Mucosa of gallbladder (tissue), 1 donor: Measurements from ENCODE around the gene RGS3. TPM values are rescaled to one million over a fixed set of nuclear protein-coding genes. Genes with fewer than 3 reads are reported as not detected.

Experiments
- DNase-seq: peaks from one replicate; pipeline ENCODE4 v3.0.0-alpha.2; 2020; ENCODE audit warnings: low spot score
- total RNA-seq: library from RNA; stranded (reverse); gene quantifications from one replicate; pipeline ENCODE4 v1.2.1, GENCODE V29; 2021
- donor health status: DM: no; HTN: no; CAD: no.

Gene RGS3
- total RNA-seq, 1 donor from 2014 or later = 142 TPM

- DNase-seq = no peak
Measured at GRCh38 chr9:113570749-113571711, 107.5 kb downstream of the RGS3 start.

- no peak for DNase-seq
Measured at GRCh38 chr9:113572076-113572861, 108.7 kb downstream of the RGS3 start.

- no peak for DNase-seq
Measured at GRCh38 chr9:113573046-113573958, 109.8 kb downstream of the RGS3 start.

GRCh38 chr9:113573959-113574352 lies 110.4 kb downstream of the RGS3 start:
- DNase-seq = no peak

GRCh38 chr9:113574441-113575262 lies 111.1 kb downstream of the RGS3 start:
- DNase-seq = no peak

GRCh38 chr9:113577525-113578261 lies 114.2 kb downstream of the RGS3 start:
- DNase-seq = no peak

GRCh38 chr9:113578279-113578865 lies 114.8 kb downstream of the RGS3 start:
- no peak for DNase-seq

- peak; percentile 81 for DNase-seq
Measured at GRCh38 chr9:113578882-113579282, 115.4 kb downstream of the RGS3 start.

GRCh38 chr9:113579283-113580040 lies 115.9 kb downstream of the RGS3 start:
- DNase-seq = no peak

GRCh38 chr9:113580041-113580953 lies 116.8 kb downstream of the RGS3 start:
- peak; percentile 91 for DNase-seq

GRCh38 chr9:113580954-113581311 lies 117.4 kb downstream of the RGS3 start:
- DNase-seq = no peak

- DNase-seq = peak; percentile 81
Measured at GRCh38 chr9:113581865-113582697, 118.6 kb downstream of the RGS3 start.

- DNase-seq = no peak
Measured at GRCh38 chr9:113582698-113583200, 119.2 kb downstream of the RGS3 start.

- no peak for DNase-seq
Measured at GRCh38 chr9:113583511-113584427, 120.2 kb downstream of the RGS3 start.

- DNase-seq = no peak
Measured at GRCh38 chr9:113584428-113585084, 121.0 kb downstream of the RGS3 start.
